Progenitor cell of endocrine pancreas (in vitro differentiated cells): Measurements from ENCODE around the gene PRKCH. TPM values are rescaled to one million over a fixed set of nuclear protein-coding genes. Genes with fewer than 3 reads are reported as not detected.

Source experiments
- DNase-seq: peaks from one replicate; pipeline ENCODE4 v3.0.0; 2021; ENCODE audit warnings: low spot score; ENCODE audit not compliant: unreplicated experiment
- H3K27ac Mint-ChIP-seq: 2 replicates; pipeline ENCODE4 v1.8.0; 2021; ENCODE audit warnings: mild to moderate bottlenecking, moderate library complexity, mixed read lengths
- H3K27me3 Mint-ChIP-seq: 2 replicates; pipeline ENCODE4 v1.8.0; 2021; ENCODE audit warnings: mixed read lengths
- H3K36me3 Mint-ChIP-seq: 2 replicates; pipeline ENCODE4 v1.8.0; 2022; ENCODE audit warnings: mixed read lengths; ENCODE audit not compliant: insufficient read depth
- H3K4me1 Mint-ChIP-seq: 2 replicates; pipeline ENCODE4 v1.8.0; 2021; ENCODE audit warnings: low read depth, mixed read lengths
- H3K4me3 Mint-ChIP-seq: 2 replicates; pipeline ENCODE4 v1.8.0; 2021; ENCODE audit warnings: low read depth, mild to moderate bottlenecking, moderate library complexity, mixed read lengths
- H3K9me3 Mint-ChIP-seq: 2 replicates; pipeline ENCODE4 v1.8.0; 2021; ENCODE audit warnings: low read depth, mixed read lengths
- CTCF ChIP-seq: fragments of 200-600 bp; sonication (generic); IDR thresholded peaks from one replicate; pipeline ENCODE4 v1.5.0; 2021; ENCODE audit warnings: antibody characterized with exemption, mild to moderate bottlenecking; ENCODE audit not compliant: unreplicated experiment
- total RNA-seq: library from RNA; stranded (reverse); gene quantifications from 2 replicates; pipeline ENCODE4 v1.2.1, GENCODE V29; 2021

Gene PRKCH
- total RNA-seq, 1 donor from 2014 or later: 4.5 TPM

- H3K9me3 Mint-ChIP-seq: no peaks in the 10 kb centered on the region
- H3K36me3 Mint-ChIP-seq: peaks cover 1% of the 10 kb centered on the region
- no peak for TF ChIP-seq CTCF
- no peak overlapping the region for H3K27ac Mint-ChIP-seq
- no peak overlapping the region for H3K4me3 Mint-ChIP-seq
- H3K27me3 Mint-ChIP-seq: no peaks in the 10 kb centered on the region
- H3K4me1 Mint-ChIP-seq: no peaks in the 10 kb centered on the region
- DNase-seq: no peak
Observed at GRCh38 chr14:61455351-61455750, 134.0 kb downstream of the PRKCH start.

- peak; percentile 88 for TF ChIP-seq CTCF
- no peak overlapping the region for H3K4me3 Mint-ChIP-seq
- H3K27me3 Mint-ChIP-seq: no peaks in the 10 kb centered on the region
- peaks cover 1% of the 10 kb centered on the region for H3K36me3 Mint-ChIP-seq
- H3K27ac Mint-ChIP-seq: no peak overlapping the region
- DNase-seq: peak; percentile 59
- H3K9me3 Mint-ChIP-seq: no peaks in the 10 kb centered on the region
- no peaks in the 10 kb centered on the region for H3K4me1 Mint-ChIP-seq
Observed at GRCh38 chr14:61456720-61457119, 135.3 kb downstream of the PRKCH start.

GRCh38 chr14:61458766-61459165 is 137.4 kb downstream of the PRKCH start:
- Mint-ChIP-seq H3K9me3 (no peaks in the 10 kb centered on the region), H3K27me3 (no peaks in the 10 kb centered on the region), H3K36me3 (peaks cover 1% of the 10 kb centered on the region), H3K4me3 (no peak overlapping the region), H3K27ac (no peak overlapping the region), H3K4me1 (peaks cover 11% of the 10 kb centered on the region)
- no peak for DNase-seq
- no peak for TF ChIP-seq CTCF

- H3K36me3 Mint-ChIP-seq: peaks cover 1% of the 10 kb centered on the region
- H3K9me3 Mint-ChIP-seq: no peaks in the 10 kb centered on the region
- TF ChIP-seq CTCF: no peak
- peaks cover 12% of the 10 kb centered on the region for H3K4me1 Mint-ChIP-seq
- DNase-seq: no peak
- no peaks in the 10 kb centered on the region for H3K27me3 Mint-ChIP-seq
- H3K4me3 Mint-ChIP-seq: no peak overlapping the region
- H3K27ac Mint-ChIP-seq: no peak overlapping the region
Observed at GRCh38 chr14:61459229-61459628, 137.8 kb downstream of the PRKCH start.

GRCh38 chr14:61460063-61460462 is 138.7 kb downstream of the PRKCH start:
- Mint-ChIP-seq H3K4me3 (no peak overlapping the region), H3K9me3 (peaks cover 4% of the 10 kb centered on the region), H3K27me3 (no peaks in the 10 kb centered on the region), H3K4me1 (peaks cover 12% of the 10 kb centered on the region), H3K36me3 (peaks cover 2% of the 10 kb centered on the region), H3K27ac (no peak overlapping the region)
- TF ChIP-seq CTCF: no peak
- DNase-seq: no peak
